Activated naive CD8-positive, alpha-beta T cell (primary cell): ENCODE data around the gene PALD1.

Source experiments
- H3K27ac Mint-ChIP-seq: one replicate; pipeline ENCODE4 v1.8.0; 2021; ENCODE audit warnings: mixed read lengths
- H3K27me3 Mint-ChIP-seq: one replicate; pipeline ENCODE4 v1.8.0; 2021; ENCODE audit warnings: mixed read lengths
- H3K36me3 Mint-ChIP-seq: one replicate; pipeline ENCODE4 v1.8.0; 2021; ENCODE audit warnings: mixed read lengths
- H3K4me1 Mint-ChIP-seq: one replicate; pipeline ENCODE4 v1.8.0; 2021; ENCODE audit warnings: low read depth, mixed read lengths
- H3K4me3 Mint-ChIP-seq: one replicate; pipeline ENCODE4 v1.8.0; 2021; ENCODE audit warnings: mild to moderate bottlenecking, mixed read lengths
- H3K9me3 Mint-ChIP-seq: one replicate; pipeline ENCODE4 v1.8.0; 2021; ENCODE audit warnings: low read depth, mixed read lengths

Gene PALD1

GRCh38 chr10:70540089-70540788, 61.7 kb downstream of the PALD1 start:
- no peaks in the 10 kb centered on the region for H3K27me3 Mint-ChIP-seq
- no peaks in the 10 kb centered on the region for H3K4me1 Mint-ChIP-seq
- no peaks in the 10 kb centered on the region for H3K36me3 Mint-ChIP-seq
- H3K9me3 Mint-ChIP-seq, result no peaks in the 10 kb centered on the region
- no peak overlapping the region for H3K27ac Mint-ChIP-seq
- H3K4me3 Mint-ChIP-seq, result no peak overlapping the region

GRCh38 chr10:70540789-70541360, 62.3 kb downstream of the PALD1 start:
- H3K27ac Mint-ChIP-seq, result no peak overlapping the region
- H3K27me3 Mint-ChIP-seq, result no peaks in the 10 kb centered on the region
- H3K4me3 Mint-ChIP-seq, result no peak overlapping the region
- H3K36me3 Mint-ChIP-seq, result no peaks in the 10 kb centered on the region
- H3K9me3 Mint-ChIP-seq, result no peaks in the 10 kb centered on the region
- no peaks in the 10 kb centered on the region for H3K4me1 Mint-ChIP-seq

GRCh38 chr10:70541736-70542564, 63.4 kb downstream of the PALD1 start:
- Mint-ChIP-seq H3K36me3 (no peaks in the 10 kb centered on the region), H3K9me3 (no peaks in the 10 kb centered on the region), H3K27me3 (no peaks in the 10 kb centered on the region), H3K27ac (no peak overlapping the region), H3K4me3 (no peak overlapping the region), H3K4me1 (no peaks in the 10 kb centered on the region)

DNA sequence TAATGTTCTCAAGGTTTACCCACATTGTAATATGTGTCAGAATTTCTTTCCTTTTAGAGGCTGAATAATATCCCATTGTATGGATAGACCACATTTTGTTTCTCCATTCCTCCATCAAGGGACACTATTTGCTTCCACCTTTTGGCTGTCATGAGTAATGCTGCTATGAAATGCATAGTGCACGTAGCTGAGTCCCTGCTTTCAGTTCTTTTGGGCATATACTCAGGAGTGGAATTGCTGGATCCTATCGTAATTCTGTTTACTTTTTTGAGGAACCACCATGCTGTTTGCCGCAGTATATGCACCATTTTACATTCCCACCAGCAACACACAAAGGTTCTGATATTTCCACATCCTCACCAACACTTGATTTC, 64.0 kb downstream of the PALD1 start:
- Mint-ChIP-seq H3K4me1 (no peaks in the 10 kb centered on the region), H3K4me3 (no peak overlapping the region), H3K27me3 (no peaks in the 10 kb centered on the region), H3K36me3 (no peaks in the 10 kb centered on the region), H3K27ac (no peak overlapping the region), H3K9me3 (no peaks in the 10 kb centered on the region)

GRCh38 chr10:70543911-70544310, 65.3 kb downstream of the PALD1 start:
- H3K27me3 Mint-ChIP-seq, result no peaks in the 10 kb centered on the region
- no peaks in the 10 kb centered on the region for H3K36me3 Mint-ChIP-seq
- no peak overlapping the region for H3K4me3 Mint-ChIP-seq
- no peaks in the 10 kb centered on the region for H3K4me1 Mint-ChIP-seq
- no peaks in the 10 kb centered on the region for H3K9me3 Mint-ChIP-seq
- no peak overlapping the region for H3K27ac Mint-ChIP-seq

- H3K36me3 Mint-ChIP-seq, result no peaks in the 10 kb centered on the region
- H3K4me3 Mint-ChIP-seq, result no peak overlapping the region
- no peaks in the 10 kb centered on the region for H3K27me3 Mint-ChIP-seq
- no peaks in the 10 kb centered on the region for H3K4me1 Mint-ChIP-seq
- H3K9me3 Mint-ChIP-seq, result no peaks in the 10 kb centered on the region
- H3K27ac Mint-ChIP-seq, result no peak overlapping the region
Measured at GRCh38 chr10:70544431-70545340, 66.1 kb downstream of the PALD1 start.

DNA sequence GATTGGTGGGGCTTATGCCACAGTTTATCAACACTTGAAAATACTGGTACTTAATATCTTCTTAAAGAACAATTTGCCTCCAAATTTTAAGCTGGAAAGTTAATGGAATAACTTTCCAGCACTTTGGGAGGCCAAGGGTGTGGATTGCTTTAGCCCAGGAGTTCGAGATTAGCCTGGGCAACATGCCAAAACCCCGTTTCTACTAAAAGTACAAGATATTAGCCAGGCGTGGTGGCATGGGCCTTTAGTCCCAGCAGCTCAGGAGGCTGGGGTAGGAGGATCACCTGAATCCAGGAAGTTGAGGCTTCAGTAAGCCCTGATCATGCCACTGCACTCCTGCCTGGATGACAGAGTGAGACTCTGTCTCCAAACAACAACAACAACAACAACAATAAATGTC, 68.0 kb downstream of the PALD1 start:
- Mint-ChIP-seq H3K4me1 (no peaks in the 10 kb centered on the region), H3K27ac (no peak overlapping the region), H3K36me3 (no peaks in the 10 kb centered on the region), H3K4me3 (no peak overlapping the region), H3K9me3 (no peaks in the 10 kb centered on the region), H3K27me3 (no peaks in the 10 kb centered on the region)

DNA sequence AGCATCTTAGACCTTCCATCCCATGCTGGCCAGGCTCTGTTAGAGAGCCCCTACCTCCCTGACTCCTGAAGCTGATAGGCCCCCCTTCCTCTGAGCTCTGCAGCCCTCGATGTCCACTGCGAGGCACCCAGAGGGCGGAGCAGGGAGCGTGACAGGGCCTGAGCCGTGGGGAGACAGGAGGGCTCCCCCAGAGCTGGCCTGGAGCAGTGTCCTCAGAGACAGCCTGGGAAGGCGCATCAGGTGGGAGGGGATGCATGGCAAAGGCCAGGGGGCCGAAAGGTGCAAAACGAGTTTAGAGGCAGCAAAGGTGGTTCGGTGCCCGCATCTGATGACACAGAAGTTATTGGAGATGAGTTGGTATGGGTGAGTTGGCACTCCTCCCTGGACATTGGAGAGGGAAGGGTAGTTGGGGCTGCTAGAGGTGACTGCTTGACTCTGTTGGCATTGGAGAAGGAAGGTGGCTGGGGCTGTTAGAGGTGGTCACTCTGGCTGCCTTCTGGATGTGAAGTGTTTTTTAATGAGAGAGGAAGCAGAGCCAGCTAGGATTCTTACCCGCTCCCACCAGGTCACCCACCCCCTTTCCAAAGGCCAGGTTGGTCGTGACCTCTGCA, 70.9 kb downstream of the PALD1 start:
- H3K4me3 Mint-ChIP-seq, result no peak overlapping the region
- H3K27ac Mint-ChIP-seq, result no peak overlapping the region
- H3K36me3 Mint-ChIP-seq, result no peaks in the 10 kb centered on the region
- H3K4me1 Mint-ChIP-seq, result no peaks in the 10 kb centered on the region
- no peaks in the 10 kb centered on the region for H3K27me3 Mint-ChIP-seq
- no peaks in the 10 kb centered on the region for H3K9me3 Mint-ChIP-seq

GRCh38 chr10:70549962-70550458, 71.4 kb downstream of the PALD1 start:
- Mint-ChIP-seq H3K27me3 (no peaks in the 10 kb centered on the region), H3K36me3 (no peaks in the 10 kb centered on the region), H3K9me3 (no peaks in the 10 kb centered on the region), H3K4me3 (no peak overlapping the region), H3K27ac (no peak overlapping the region), H3K4me1 (no peaks in the 10 kb centered on the region)

GRCh38 chr10:70550459-70550858, 71.9 kb downstream of the PALD1 start:
- Mint-ChIP-seq H3K27me3 (no peaks in the 10 kb centered on the region), H3K4me3 (no peak overlapping the region), H3K36me3 (no peaks in the 10 kb centered on the region), H3K9me3 (no peaks in the 10 kb centered on the region), H3K4me1 (no peaks in the 10 kb centered on the region), H3K27ac (no peak overlapping the region)

- Mint-ChIP-seq H3K4me3 (no peak overlapping the region), H3K36me3 (no peaks in the 10 kb centered on the region), H3K4me1 (no peaks in the 10 kb centered on the region), H3K27ac (no peak overlapping the region), H3K9me3 (no peaks in the 10 kb centered on the region), H3K27me3 (no peaks in the 10 kb centered on the region)
Measured at GRCh38 chr10:70551466-70551865, 72.9 kb downstream of the PALD1 start.

DNA sequence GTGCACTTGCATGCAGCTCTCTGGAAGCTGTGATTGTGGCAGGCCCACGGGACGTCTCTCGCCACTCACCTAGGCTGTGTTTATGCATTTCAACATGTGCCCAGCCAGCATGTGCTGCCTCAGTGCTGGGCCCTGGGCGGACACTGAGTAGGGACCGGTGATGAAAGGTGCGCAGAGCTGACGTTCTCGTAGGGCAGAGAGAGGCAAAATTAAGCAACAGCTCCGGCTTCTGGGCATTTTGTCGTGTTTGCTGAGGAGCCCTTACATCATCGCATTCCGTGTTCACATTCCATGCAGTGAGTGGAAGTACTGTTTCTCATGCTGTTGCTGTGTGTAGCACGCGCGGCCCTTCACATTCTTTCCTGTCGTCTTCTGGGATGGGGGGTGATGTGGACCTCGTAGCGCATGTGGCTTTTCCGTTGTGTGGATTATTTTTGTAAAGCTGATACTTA, 73.4 kb downstream of the PALD1 start:
- no peaks in the 10 kb centered on the region for H3K36me3 Mint-ChIP-seq

DNA sequence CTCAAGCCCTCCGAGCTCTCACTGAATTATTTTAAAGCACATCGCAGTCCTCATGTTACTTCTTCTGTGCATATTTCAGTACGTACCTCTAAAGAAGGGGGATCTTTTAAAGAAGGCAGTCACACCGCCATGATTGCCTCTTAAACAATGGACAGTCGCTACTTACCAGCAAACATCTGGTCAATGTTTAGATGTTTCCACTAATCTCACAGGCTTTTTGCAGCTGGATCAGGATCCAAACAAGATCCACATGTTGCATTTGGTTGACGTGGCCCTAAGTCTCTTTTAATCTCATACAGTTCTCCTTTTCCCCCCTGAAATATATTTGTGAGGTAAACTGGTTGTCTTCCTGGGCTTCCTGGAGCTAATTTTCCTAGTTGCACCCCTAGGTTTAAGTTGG, 74.0 kb downstream of the PALD1 start:
- Mint-ChIP-seq H3K36me3 (no peaks in the 10 kb centered on the region), H3K27me3 (no peaks in the 10 kb centered on the region), H3K9me3 (no peaks in the 10 kb centered on the region), H3K27ac (no peak overlapping the region), H3K4me3 (no peak overlapping the region), H3K4me1 (no peaks in the 10 kb centered on the region)

More for the DNA sequence above, 73.4 kb downstream of the PALD1 start:
- Mint-ChIP-seq H3K27me3 (no peaks in the 10 kb centered on the region), H3K27ac (no peak overlapping the region), H3K4me3 (no peak overlapping the region), H3K9me3 (no peaks in the 10 kb centered on the region), H3K4me1 (no peaks in the 10 kb centered on the region)

GRCh38 chr10:70555371-70555770, 76.8 kb downstream of the PALD1 start:
- Mint-ChIP-seq H3K4me3 (no peak overlapping the region), H3K27ac (no peak overlapping the region), H3K9me3 (no peaks in the 10 kb centered on the region), H3K4me1 (peaks cover 10% of the 10 kb centered on the region), H3K27me3 (no peaks in the 10 kb centered on the region), H3K36me3 (no peaks in the 10 kb centered on the region)
